K562 (cell line): ENCODE data around the gene DHTKD1. TPM values are rescaled to one million over a fixed set of nuclear protein-coding genes. Genes with fewer than 3 reads are reported as not detected.

Experiments used
- ATF3 ChIP-seq, 2 experiments: fragments of 450-650 bp in 1 of 2; sonication (generic) in 1 of 2; formaldehyde crosslinking in 1 of 2; IDR thresholded peaks in 1 of 2; conservative IDR thresholded peaks in 1 of 2; 2 replicates each; pipeline versions ENCODE4 v1.6.1 to v1.8.1; 2016 to 2023; ENCODE audit warnings: mild to moderate bottlenecking in 2 of 2, moderate library complexity in 2 of 2, inconsistent platforms in 1 of 2, missing genetic modification reagents in 1 of 2
- ATF6 ChIP-seq: sonication (generic); formaldehyde crosslinking; IDR thresholded peaks from 2 replicates; pipeline ENCODE4 v1.4.0; 2020; ENCODE audit warnings: mild to moderate bottlenecking, missing genetic modification reagents
- CTCFL ChIP-seq: IDR thresholded peaks from 2 replicates; pipeline ENCODE4 v1.6.1; 2011; ENCODE audit warnings: borderline replicate concordance, low read depth, mild to moderate bottlenecking, moderate library complexity, low read length; ENCODE audit not compliant: insufficient read depth, poor library complexity, severe bottlenecking
- E2F6 ChIP-seq, 2 experiments: IDR thresholded peaks; 2 replicates each; pipeline ENCODE4 v1.6.1; 2011; ENCODE audit warnings: borderline replicate concordance in 1 of 2, control low read depth in 1 of 2, low read depth in 1 of 2, low read length in 1 of 2, mild to moderate bottlenecking in 1 of 2, mixed read lengths in 1 of 2, moderate library complexity in 1 of 2; ENCODE audit not compliant: insufficient read depth in 1 of 2, insufficient read length in 1 of 2, poor library complexity in 1 of 2, severe bottlenecking in 1 of 2; ENCODE audit errors: extremely low read depth in 1 of 2
- EP400 ChIP-seq: fragments of 450-650 bp; IDR thresholded peaks from 2 replicates; pipeline ENCODE4 v1.6.1; 2017; ENCODE audit warnings: antibody characterized with exemption, mild to moderate bottlenecking, moderate library complexity
- FOXO4 ChIP-seq: fragments of 450-650 bp; formaldehyde crosslinking; IDR thresholded peaks from 2 replicates; pipeline ENCODE4 v1.4.0; 2020; ENCODE audit warnings: mild to moderate bottlenecking, moderate library complexity
- HCFC1 ChIP-seq: IDR thresholded peaks from 2 replicates; pipeline ENCODE4 v1.6.1; 2012; ENCODE audit warnings: low read depth, low read length, improper control_type of control experiment
- MAZ ChIP-seq, 2 experiments: fragments of 450-650 bp in 1 of 2; sonication (generic) in 1 of 2; formaldehyde crosslinking; IDR thresholded peaks in 1 of 2; conservative IDR thresholded peaks in 1 of 2; 2 replicates each; pipeline versions ENCODE4 v1.4.0 to v1.5.0; 2020; ENCODE audit warnings: mild to moderate bottlenecking in 1 of 2, missing genetic modification reagents in 1 of 2
- MYC ChIP-seq, 2 experiments: fragments of 250-450 bp in 1 of 2; sonication (Bioruptor Pico) in 1 of 2; IDR thresholded peaks; 2 replicates each; pipeline versions ENCODE4 v1.5.1 to v1.6.1; 2012 to 2021; ENCODE audit warnings: low read depth in 2 of 2, borderline replicate concordance in 1 of 2, improper control_type of control experiment in 1 of 2, low read length in 1 of 2, mild to moderate bottlenecking in 1 of 2, moderate library complexity in 1 of 2
- POLR2A ChIP-seq: fragments of 450-650 bp; conservative IDR thresholded peaks from 2 replicates; pipeline ENCODE4 v1.6.1; 2016
- SMARCE1 ChIP-seq: fragments of 450-650 bp; IDR thresholded peaks from 2 replicates; pipeline ENCODE4 v1.7.1; 2016; ENCODE audit warnings: mild to moderate bottlenecking
- SMC3 ChIP-seq: conservative IDR thresholded peaks from 2 replicates; pipeline ENCODE4 v1.6.1; 2011; ENCODE audit warnings: low read depth, low read length, improper control_type of control experiment; ENCODE audit not compliant: insufficient read depth
- SRSF3 ChIP-seq: fragments of 200-400 bp; formaldehyde crosslinking; IDR thresholded peaks from 2 replicates; pipeline ENCODE4 v1.6.1; 2016; ENCODE audit warnings: mild to moderate bottlenecking, low read length, moderate library complexity; ENCODE audit not compliant: insufficient read depth
- TBP ChIP-seq: optimal IDR thresholded peaks from 2 replicates; pipeline ENCODE3; 2011; ENCODE audit warnings: low read depth, low read length, improper control_type of control experiment
- USF2 ChIP-seq: sonication (generic); formaldehyde crosslinking; IDR thresholded peaks from 2 replicates; pipeline ENCODE4 v1.5.0; 2020; ENCODE audit warnings: missing genetic modification reagents
- ZFX ChIP-seq: sonication (generic); formaldehyde crosslinking; IDR thresholded peaks from 2 replicates; pipeline ENCODE4 v1.8.0; 2022; ENCODE audit warnings: mild to moderate bottlenecking, missing genetic modification reagents, moderate library complexity
- polyA plus RNA-seq, 8 experiments: library from polyadenylated mRNA; depleted of rRNA in 4 of 8; stranded (reverse) in 5 of 8; unstranded in 3 of 8; fragments of >200 nt; fragmentation: Nextera tagmentation in 2 of 8; fragmentation: Illumina TruSeq in 1 of 8; extraction: Ambion mirVana in 2 of 8; extraction: Trizol in 1 of 8; gene quantifications; 2 replicates each; pipeline versions ENCODE4 v1.2.1 to v1.2.3, GENCODE V29; 2011 to 2014; ENCODE audit warnings: inconsistent platforms in 1 of 8, missing spikeins in 1 of 8
- total RNA-seq, 7 experiments: library from RNA; depleted of rRNA in 6 of 7; stranded (reverse); fragments of >200 nt in 6 of 7; fragmentation: Illumina TruSeq in 2 of 7; extraction: Trizol in 2 of 7; gene quantifications; 2 replicates each; pipeline versions ENCODE4 v1.2.1 to v1.2.3, GENCODE V29; 2011 to 2021; ENCODE audit warnings: low replicate concordance in 1 of 7

DHTKD1 gene
- total and polyA plus RNA-seq, 9 of the 15 experiments (the other 6 are each of a cell fraction or from before 2014, with no cell fraction given) = 3.1 to 19.7 (median 6.8) TPM

- TF ChIP-seq E2F6 (IDR thresholded peaks at IDR 0.05; ENCODE audit: borderline replicate concordance in 1 of 2, extremely low read depth in 1 of 2, insufficient read depth in 1 of 2, insufficient read length in 1 of 2, low read depth in 1 of 2, low read length in 1 of 2, poor library complexity in 1 of 2, severe bottlenecking in 1 of 2) = peak in 1 of 2 experiments; percentile 22
- peak in 1 of 2 experiments; percentile 5; a peak in 1 of 4 replicates for TF ChIP-seq MAZ (CRISPR knock-in tag; conservative IDR thresholded peaks at IDR 0.05 in 1 of 2, IDR thresholded peaks at IDR 0.05 in 1 of 2)
- 0 out of 2 replicates have a peak, but pooled peaks have one; percentile 23 for TF ChIP-seq ATF6 (CRISPR knock-in tag)
- TF ChIP-seq TBP = peak; percentile 20
- TF ChIP-seq SRSF3 = 0 out of 2 replicates have a peak, but pooled peaks have one; percentile 78
- no peak for TF ChIP-seq ATF3 (IDR thresholded peaks at IDR 0.05)
- no peak for TF ChIP-seq ATF3 (CRISPR knock-in tag; conservative IDR thresholded peaks at IDR 0.05)
- TF ChIP-seq SMC3 = no peak
- TF ChIP-seq CTCFL = no peak
- no peak for TF ChIP-seq FOXO4
- no peak; the same call in 1 of the 2 replicates for TF ChIP-seq EP400
- TF ChIP-seq POLR2A = peak; percentile 68
- 0 out of 2 replicates have a peak, but pooled peaks have one; percentile 3 for TF ChIP-seq USF2
- TF ChIP-seq HCFC1 = no peak
- peak; percentile 54 for TF ChIP-seq ZFX (CRISPR knock-in tag)
- TF ChIP-seq SMARCE1 = 0 out of 2 replicates have a peak, but pooled peaks have one; percentile 5
- TF ChIP-seq MYC (IDR thresholded peaks at IDR 0.05; ENCODE audit: low read depth, low read length) = no peak; the same call in 1 of the 2 replicates
- TF ChIP-seq MYC (CRISPR knock-in tag; IDR thresholded peaks at IDR 0.05; ENCODE audit: borderline replicate concordance, low read depth) = peak; percentile 54; the same call in 1 of the 2 replicates
Observed at GRCh38 chr10:12042409-12042796, 26.4 kb upstream of the DHTKD1 start (continued).
